CD14-positive monocyte (primary cell): ENCODE data around the gene CIAO2A. TPM values are rescaled to one million over a fixed set of nuclear protein-coding genes. Genes with fewer than 3 reads are reported as not detected.

Experiments
- DNase-seq, 3 donors: peaks; one replicate each; pipeline ENCODE4 v3.0.0-alpha.2; 2011 to 2022
- H2AFZ ChIP-seq: 2 replicates; pipeline ENCODE4 v1.6.0; 2012; ENCODE audit warnings: mild to moderate bottlenecking, low read depth, low read length, inconsistent platforms; ENCODE audit not compliant: insufficient read depth, poor library complexity, severe bottlenecking
- H3K27ac ChIP-seq, 2 donors: 1 replicate in 1 of 2; 2 replicates in 1 of 2; pipeline ENCODE4 v1.5.1; 2012 to 2013; ENCODE audit warnings: low read length in 2 of 2, control low read depth in 1 of 2, inconsistent platforms in 1 of 2, low read depth in 1 of 2, mild to moderate bottlenecking in 1 of 2
- H3K27me3 ChIP-seq, 2 donors: one replicate each; pipeline versions ENCODE4 v1.6.0 to v1.6.1; 2011 to 2013; ENCODE audit warnings: low read length in 2 of 2; ENCODE audit not compliant: control insufficient read depth in 2 of 2, insufficient read depth in 2 of 2
- H3K36me3 ChIP-seq, 2 donors: replicated peaks in 1 of 2; 1 replicate in 1 of 2; 2 replicates in 1 of 2; pipeline versions ENCODE4 v1.5.1 to v1.6.1; 2012 to 2013; ENCODE audit warnings: low read length in 2 of 2, control low read depth in 1 of 2, inconsistent platforms in 1 of 2, mild to moderate bottlenecking in 1 of 2; ENCODE audit not compliant: insufficient read depth in 2 of 2, control insufficient read depth in 1 of 2
- H3K4me1 ChIP-seq, 2 donors: 1 replicate in 1 of 2; 2 replicates in 1 of 2; pipeline versions ENCODE4 v1.5.1 to v1.6.1; 2012 to 2013; ENCODE audit warnings: low read length in 2 of 2, control low read depth in 1 of 2, inconsistent platforms in 1 of 2, mild to moderate bottlenecking in 1 of 2, moderate library complexity in 1 of 2; ENCODE audit not compliant: insufficient read depth in 2 of 2, control insufficient read depth in 1 of 2
- H3K4me2 ChIP-seq: replicated peaks from 2 replicates; pipeline ENCODE3; 2012; ENCODE audit warnings: low read length, moderate library complexity, mild to moderate bottlenecking; ENCODE audit not compliant: poor library complexity, severe bottlenecking; ENCODE audit errors: extremely low read depth
- H3K4me3 ChIP-seq, 3 experiments: fragments of 200-600 bp in 1 of 3; sonication (generic) in 1 of 3; replicated peaks in 1 of 3; 1 replicate in 2 of 3; 2 replicates in 1 of 3; pipeline ENCODE4 v1.5.1; 2011 to 2013; ENCODE audit warnings: low read length in 3 of 3, mild to moderate bottlenecking in 3 of 3, control low read depth in 2 of 3, low read depth in 2 of 3, inconsistent platforms in 1 of 3, moderate library complexity in 1 of 3
- H3K79me2 ChIP-seq: 2 replicates; pipeline ENCODE4 v1.6.0; 2012; ENCODE audit warnings: mild to moderate bottlenecking, control low read depth, inconsistent platforms, low read length, moderate library complexity; ENCODE audit not compliant: insufficient read depth
- H3K9ac ChIP-seq: 2 replicates; pipeline ENCODE4 v1.6.0; 2017; ENCODE audit warnings: low read length, mild to moderate bottlenecking; ENCODE audit not compliant: insufficient read depth, poor library complexity, severe bottlenecking
- H3K9me3 ChIP-seq, 2 donors: replicated peaks in 1 of 2; 1 replicate in 1 of 2; 2 replicates in 1 of 2; pipeline versions ENCODE4 v1.5.1 to v1.6.1; 2012 to 2013; ENCODE audit warnings: low read length in 2 of 2, control low read depth in 1 of 2; ENCODE audit not compliant: control insufficient read depth in 1 of 2, insufficient read depth in 1 of 2
- H4K20me1 ChIP-seq: 2 replicates; pipeline ENCODE4 v1.6.0; 2012; ENCODE audit warnings: mild to moderate bottlenecking, low read length, control low read depth, moderate library complexity; ENCODE audit not compliant: insufficient read depth
- H3K27ac Mint-ChIP-seq, 7 donors: one replicate each; pipeline ENCODE4 v1.8.0; 2020; ENCODE audit warnings: mild to moderate bottlenecking in 7 of 7, mixed read lengths in 7 of 7, moderate library complexity in 6 of 7, inconsistent platforms in 2 of 7
- H3K27me3 Mint-ChIP-seq, 3 donors: one replicate each; pipeline ENCODE4 v1.8.0; 2021 to 2022; ENCODE audit warnings: low read depth in 3 of 3, mild to moderate bottlenecking in 3 of 3, mixed read lengths in 3 of 3, moderate library complexity in 3 of 3, inconsistent platforms in 1 of 3
- H3K36me3 Mint-ChIP-seq, 2 donors: one replicate each; pipeline ENCODE4 v1.8.0; 2020; ENCODE audit warnings: mixed read lengths in 2 of 2, inconsistent platforms in 1 of 2, mild to moderate bottlenecking in 1 of 2
- H3K4me1 Mint-ChIP-seq: one replicate; pipeline ENCODE4 v1.8.0; 2020; ENCODE audit warnings: mild to moderate bottlenecking, mixed read lengths
- H3K4me3 Mint-ChIP-seq, 2 donors: one replicate each; pipeline ENCODE4 v1.8.0; 2020; ENCODE audit warnings: mild to moderate bottlenecking in 2 of 2, mixed read lengths in 2 of 2, moderate library complexity in 1 of 2
- H3K9me3 Mint-ChIP-seq, 7 donors: one replicate each; pipeline ENCODE4 v1.8.0; 2020 to 2022; ENCODE audit warnings: mixed read lengths in 7 of 7, mild to moderate bottlenecking in 6 of 7, moderate library complexity in 6 of 7, inconsistent platforms in 2 of 7
- CTCF ChIP-seq: fragments of 200-600 bp; IDR thresholded peaks from one replicate; pipeline ENCODE4 v1.8.0; 2022; ENCODE audit warnings: antibody characterized with exemption, mild to moderate bottlenecking
- WGBS: methylation state at CpG from one replicate; pipeline ENCODE4 v1.1.5; 2013; ENCODE audit warnings: missing lambda C conversion rate; ENCODE audit not compliant: insufficient coverage; 5-methylcytosine and 5-hydroxymethylcytosine counted together
- intact Hi-C, 2 donors: fragments of 100-400 bp; cut with micrococcal nuclease; formaldehyde crosslinking; loops; one replicate each; pipeline versions ENCODE4 v1.15.0 to v1.15.1; 2023
- polyA plus RNA-seq, 3 donors: library from polyadenylated mRNA; depleted of rRNA in 1 of 3; unstranded in 2 of 3; stranded (reverse) in 1 of 3; fragments of 300-500 nt in 2 of 3; fragments of >200 nt in 1 of 3; fragmentation: Illumina TruSeq in 2 of 3; gene quantifications; 1 replicate in 2 of 3; 2 replicates in 1 of 3; pipeline ENCODE4 v1.2.3, GENCODE V29; 2012 to 2021

The CIAO2A gene
- polyA plus RNA-seq, 3 donors, result 98.2 to 265 (median 261) TPM

- no peaks in the 10 kb centered on the region for H4K20me1 ChIP-seq
- H3K9me3 ChIP-seq, result no peaks in the 10 kb centered on the region
- no peaks in the 10 kb centered on the region for H3K36me3 ChIP-seq
- Mint-ChIP-seq H3K4me3 (no peak overlapping the region), H3K27ac (peak overlapping the region in 1 of 7 donors; percentile 20), H3K9me3 (peaks cover 0 to 3% (median 0%) of the 10 kb centered on the region in 7 donors), H3K4me1 (peaks cover 14% of the 10 kb centered on the region), H3K27me3 (peaks cover 0 to 2% (median 0%) of the 10 kb centered on the region in 3 donors), H3K36me3 (peaks cover 0 to 3% of the 10 kb centered on the region in 2 donors)
- H3K79me2 ChIP-seq, result no peaks in the 10 kb centered on the region
- no peak overlapping the region for H3K4me2 ChIP-seq
- no peak overlapping the region for H3K27ac ChIP-seq
- intact Hi-C loops, result no loop called here
- no peak overlapping the region for H3K9ac ChIP-seq
- no peaks in the 10 kb centered on the region for H3K27me3 ChIP-seq
- peaks cover 4 to 8% of the 10 kb centered on the region in 2 donors for H3K4me1 ChIP-seq
- H3K4me3 ChIP-seq, result no peak overlapping the region
- no peak overlapping the region for H2AFZ ChIP-seq
- no peak for DNase-seq
- 100% methylated on average over 2 of the region's 4 CpGs for WGBS
- TF ChIP-seq CTCF, result no peak
These were observed 64.0 kb downstream of the CIAO2A start for GRCh38 chr15:64029633-64030032.

DNA sequence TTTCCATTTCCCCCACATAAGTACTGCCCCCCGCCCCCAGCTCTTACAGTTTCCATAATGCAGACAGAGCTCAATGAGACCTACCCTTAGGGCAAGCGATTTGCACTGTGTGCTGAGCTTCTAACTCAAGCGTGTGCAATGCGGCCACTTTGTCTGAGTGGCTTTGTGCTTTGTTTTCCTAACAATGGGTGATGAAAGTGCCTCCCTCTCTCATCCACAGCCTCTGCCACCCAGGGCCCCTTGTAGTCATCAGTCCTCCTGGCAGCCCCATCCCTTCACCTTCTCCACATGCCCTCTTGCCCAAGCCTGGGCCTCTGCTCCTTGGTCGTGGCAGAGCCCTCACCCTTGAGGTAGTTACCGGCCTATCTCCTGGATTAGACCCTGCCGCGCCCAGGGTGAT lies 64.5 kb downstream of the CIAO2A start:
- no peak for TF ChIP-seq CTCF
- H3K4me3 Mint-ChIP-seq, result no peak overlapping the region
- no peak overlapping the region for H3K9ac ChIP-seq

More for the DNA sequence above, 64.5 kb downstream of the CIAO2A start:
- DNase-seq, result no peak
- 53% methylated on average over 5 of the region's 8 CpGs for WGBS
- Histone ChIP-seq H3K27me3 (no peaks in the 10 kb centered on the region), H3K4me1 (peaks cover 9 to 13% of the 10 kb centered on the region in 2 donors), H4K20me1 (no peaks in the 10 kb centered on the region), H3K36me3 (no peaks in the 10 kb centered on the region), H3K4me2 (no peak overlapping the region), H3K27ac (no peak overlapping the region), H3K4me3 (no peak overlapping the region), H3K9me3 (no peaks in the 10 kb centered on the region), H3K79me2 (no peaks in the 10 kb centered on the region), H2AFZ (no peak overlapping the region)
- peaks cover 0 to 2% (median 0%) of the 10 kb centered on the region in 3 donors for H3K27me3 Mint-ChIP-seq
- H3K27ac Mint-ChIP-seq, result no peak overlapping the region
- intact Hi-C loops, result no loop called here
- peaks cover 14% of the 10 kb centered on the region for H3K4me1 Mint-ChIP-seq
- peaks cover 0 to 3% (median 0%) of the 10 kb centered on the region in 7 donors for H3K9me3 Mint-ChIP-seq
- peaks cover 0 to 3% of the 10 kb centered on the region in 2 donors for H3K36me3 Mint-ChIP-seq
